H9 (cell line): Measurements from ENCODE around the gene GDNF. TPM values are rescaled to one million over a fixed set of nuclear protein-coding genes. Genes with fewer than 3 reads are reported as not detected.

Source experiments
- DNase-seq: peaks from one replicate; pipeline ENCODE4 v3.0.0-alpha.2; 2017
- H2AFZ ChIP-seq: one replicate; pipeline ENCODE4 v1.6.1; 2013; ENCODE audit warnings: mild to moderate bottlenecking, low read length, control low read depth, moderate library complexity
- H2AK5ac ChIP-seq: 2 replicates; pipeline ENCODE4 v1.6.1; 2013; ENCODE audit warnings: low read length, control low read depth, mixed read lengths; ENCODE audit not compliant: insufficient read length
- H2BK120ac ChIP-seq: one replicate; pipeline ENCODE4 v1.6.1; 2013; ENCODE audit warnings: low read depth, mild to moderate bottlenecking, low read length, control low read depth, inconsistent platforms; ENCODE audit not compliant: poor library complexity, severe bottlenecking
- H2BK12ac ChIP-seq: 2 replicates; pipeline ENCODE4 v1.6.1; 2013; ENCODE audit warnings: low read length, control low read depth, mixed read lengths, low read depth; ENCODE audit not compliant: insufficient read length
- H2BK15ac ChIP-seq: 2 replicates; pipeline ENCODE4 v1.6.1; 2013; ENCODE audit warnings: low read depth, low read length, control low read depth
- H2BK20ac ChIP-seq: one replicate; pipeline ENCODE4 v1.6.1; 2013; ENCODE audit warnings: low read depth, mild to moderate bottlenecking, low read length, control low read depth, inconsistent platforms; ENCODE audit not compliant: poor library complexity, severe bottlenecking
- H2BK5ac ChIP-seq: 2 replicates; pipeline ENCODE4 v1.6.1; 2013; ENCODE audit warnings: low read length, control low read depth, mixed read lengths; ENCODE audit not compliant: insufficient read length
- H3K14ac ChIP-seq: 2 replicates; pipeline ENCODE4 v1.6.1; 2013; ENCODE audit warnings: low read length, control low read depth; ENCODE audit not compliant: insufficient read depth
- H3K18ac ChIP-seq: 2 replicates; pipeline ENCODE4 v1.6.1; 2013; ENCODE audit warnings: low read depth, mild to moderate bottlenecking, mixed read lengths, low read length, control low read depth; ENCODE audit not compliant: insufficient read length
- H3K23ac ChIP-seq: 2 replicates; pipeline ENCODE4 v1.6.1; 2013; ENCODE audit warnings: low read length, control low read depth, mixed read lengths, low read depth; ENCODE audit not compliant: insufficient read length
- H3K23me2 ChIP-seq: 2 replicates; pipeline ENCODE4 v1.6.1; 2013; ENCODE audit warnings: low read depth, mild to moderate bottlenecking, mixed read lengths, low read length, control low read depth; ENCODE audit not compliant: insufficient read length, poor library complexity, severe bottlenecking
- H3K27ac ChIP-seq: 2 replicates; pipeline ENCODE4 v1.5.1; 2013; ENCODE audit warnings: low read length, control low read depth, mixed read lengths, low read depth; ENCODE audit not compliant: insufficient read length
- H3K27me3 ChIP-seq: 2 replicates; pipeline ENCODE4 v1.6.1; 2013; ENCODE audit warnings: low read length, control low read depth, inconsistent platforms; ENCODE audit not compliant: insufficient read depth
- H3K4ac ChIP-seq: 2 replicates; pipeline ENCODE4 v1.6.1; 2013; ENCODE audit warnings: low read depth, mild to moderate bottlenecking, control low read depth, inconsistent platforms, low read length, moderate library complexity
- H3K4me1 ChIP-seq: 2 replicates; pipeline ENCODE4 v1.6.1; 2013; ENCODE audit warnings: low read length, control low read depth, inconsistent platforms; ENCODE audit not compliant: insufficient read depth
- H3K4me2 ChIP-seq: 2 replicates; pipeline ENCODE4 v1.6.1; 2013; ENCODE audit warnings: low read length, control low read depth, mixed read lengths; ENCODE audit not compliant: insufficient read length, insufficient read depth
- H3K56ac ChIP-seq: 2 replicates; pipeline ENCODE4 v1.6.1; 2013; ENCODE audit warnings: low read depth, mild to moderate bottlenecking, mixed read lengths, low read length, control low read depth; ENCODE audit not compliant: insufficient read length
- H3K79me1 ChIP-seq: 2 replicates; pipeline ENCODE4 v1.6.1; 2013; ENCODE audit warnings: low read depth, mild to moderate bottlenecking, moderate library complexity, low read length, control low read depth, inconsistent platforms; ENCODE audit not compliant: insufficient read depth, poor library complexity, severe bottlenecking
- H3K79me2 ChIP-seq: 2 replicates; pipeline ENCODE4 v1.6.1; 2013; ENCODE audit warnings: low read length, control low read depth, inconsistent platforms; ENCODE audit not compliant: insufficient read depth
- H3K9ac ChIP-seq: 2 replicates; pipeline ENCODE4 v1.6.1; 2013; ENCODE audit warnings: low read length, control low read depth, mixed read lengths; ENCODE audit not compliant: insufficient read length; ENCODE audit errors: extremely low read depth
- H3K9me3 ChIP-seq: one replicate; pipeline ENCODE4 v1.6.1; 2013; ENCODE audit warnings: low read depth, low read length, inconsistent platforms; ENCODE audit not compliant: control insufficient read depth
- H3T11ph ChIP-seq: one replicate; pipeline ENCODE4 v1.6.1; 2013; ENCODE audit warnings: mild to moderate bottlenecking, low read length, control low read depth, inconsistent platforms
- H4K20me1 ChIP-seq: one replicate; pipeline ENCODE4 v1.6.1; 2013; ENCODE audit not compliant: control insufficient read depth, insufficient read length, insufficient read depth
- H4K5ac ChIP-seq: 2 replicates; pipeline ENCODE4 v1.6.1; 2013; ENCODE audit warnings: low read depth, mild to moderate bottlenecking, mixed read lengths, low read length, control low read depth; ENCODE audit not compliant: insufficient read length
- H4K8ac ChIP-seq: replicated peaks from 2 replicates; pipeline ENCODE4 v1.6.1; 2013; ENCODE audit warnings: low read length, control low read depth, mixed read lengths, low read depth; ENCODE audit not compliant: insufficient read length
- H4K91ac ChIP-seq: 2 replicates; pipeline ENCODE4 v1.6.1; 2013; ENCODE audit warnings: low read depth, mild to moderate bottlenecking, moderate library complexity, mixed read lengths, low read length, control low read depth; ENCODE audit not compliant: insufficient read length
- H3K27ac Mint-ChIP-seq, 3 experiments: 2 replicates in 2 of 3; 3 replicates in 1 of 3; pipeline ENCODE4 v1.8.0; 2020 to 2021; ENCODE audit warnings: mixed read lengths in 3 of 3, mild to moderate bottlenecking in 1 of 3, moderate library complexity in 1 of 3
- H3K27me3 Mint-ChIP-seq: 2 replicates; pipeline ENCODE4 v1.8.0; 2021; ENCODE audit warnings: low read depth, mild to moderate bottlenecking, moderate library complexity, mixed read lengths
- H3K36me3 Mint-ChIP-seq, 3 experiments: 2 replicates in 2 of 3; 3 replicates in 1 of 3; pipeline ENCODE4 v1.8.0; 2020 to 2021; ENCODE audit warnings: low read depth in 3 of 3, mixed read lengths in 3 of 3; ENCODE audit not compliant: insufficient read depth in 1 of 3
- H3K4me1 Mint-ChIP-seq, 2 experiments: 2 replicates each; pipeline ENCODE4 v1.8.0; 2020; ENCODE audit warnings: mixed read lengths in 2 of 2
- H3K4me3 Mint-ChIP-seq, 2 experiments: 2 replicates in 1 of 2; 3 replicates in 1 of 2; pipeline ENCODE4 v1.8.0; 2020 to 2021; ENCODE audit warnings: mild to moderate bottlenecking in 2 of 2, mixed read lengths in 2 of 2, moderate library complexity in 1 of 2
- H3K9me3 Mint-ChIP-seq, 2 experiments: 2 replicates in 1 of 2; 3 replicates in 1 of 2; pipeline ENCODE4 v1.8.0; 2020; ENCODE audit warnings: mild to moderate bottlenecking in 2 of 2, mixed read lengths in 2 of 2, moderate library complexity in 1 of 2
- CTCF ChIP-seq: fragments of 200-600 bp; sonication (generic); conservative IDR thresholded peaks from 3 replicates; pipeline ENCODE4 v1.8.0; 2021; ENCODE audit warnings: antibody characterized with exemption, mild to moderate bottlenecking
- WGBS: extraction: QIAGEN DNeasy Blood & Tissue Kit; methylation state at CpG from one replicate; pipeline ENCODE4 v1.1.7; 2013; ENCODE audit warnings: missing lambda C conversion rate, low lambda C conversion rate, mixed read lengths; ENCODE audit not compliant: insufficient read length; ENCODE audit errors: extremely low coverage; 5-methylcytosine and 5-hydroxymethylcytosine counted together
- total RNA-seq: library from RNA; stranded (reverse); gene quantifications from 2 replicates; pipeline ENCODE4 v1.2.1, GENCODE V29; 2021

The GDNF gene
- total RNA-seq, 1 experiment from 2014 or later: not detected

- Histone ChIP-seq H2BK5ac (no peak overlapping the region), H3K14ac (no peak overlapping the region), H3K9me3 (no peaks in the 10 kb centered on the region), H2BK15ac (no peak overlapping the region), H4K20me1 (no peaks in the 10 kb centered on the region), H3K56ac (no peak overlapping the region), H4K91ac (no peak overlapping the region), H4K8ac (no peak overlapping the region), H2BK120ac (no peak overlapping the region), H3K27ac (no peak overlapping the region), H2AK5ac (no peak overlapping the region), H3K23me2 (no peaks in the 10 kb centered on the region), H4K5ac (no peak overlapping the region), H3K4me2 (no peak overlapping the region), H3K27me3 (no peaks in the 10 kb centered on the region), H3K18ac (no peak overlapping the region), H2BK20ac (no peak overlapping the region), H3K4ac (no peak overlapping the region), H3K79me1 (no peaks in the 10 kb centered on the region), H3K79me2 (no peaks in the 10 kb centered on the region), H2AFZ (no peak overlapping the region), H2BK12ac (no peak overlapping the region), H3K23ac (no peak overlapping the region), H3K9ac (no peak overlapping the region), H3K4me1 (no peaks in the 10 kb centered on the region), H3T11ph (no peak overlapping the region)
- peaks cover 2 to 3% of the 10 kb centered on the region in 2 experiments; a peak in 1 of 5 replicates for H3K9me3 Mint-ChIP-seq
- H3K4me3 Mint-ChIP-seq: no peak overlapping the region
- TF ChIP-seq CTCF: no peak
- DNase-seq: no peak
- peaks cover 6 to 7% of the 10 kb centered on the region in 2 experiments for H3K4me1 Mint-ChIP-seq
- H3K36me3 Mint-ChIP-seq: no peaks in the 10 kb centered on the region
- H3K27me3 Mint-ChIP-seq: peaks cover 2% of the 10 kb centered on the region; the same call in 1 of the 2 replicates
- H3K27ac Mint-ChIP-seq: no peak overlapping the region
- WGBS: no CpG with 5 or more reads among the region's 7 CpGs
Observed at GRCh38 chr5:37873988-37874387, 34.1 kb upstream of the GDNF start.
